ENCODE results near the gene DDX56. TPM values are rescaled to one million over a fixed set of nuclear protein-coding genes. Genes with fewer than 3 reads are reported as not detected.
"Not testable (repeated sequence)": the region's sequence is repeated elsewhere in the genome, so short reads cannot be mapped to it uniquely, and the experiment has no call there.

Gene DDX56
- 45.4 TPM for total RNA-seq

GRCh38 chr7:44573464-44574286 is at the start of gene DDX56:
TSS of gene DDX56 (minus strand) at chr7:44573908. CDS start at chr7:44573895, 13 bp downstream.
- peak; percentile 89 for DNase-seq

GRCh38 chr7:44622342-44623151 is 48.8 kb upstream of the DDX56 start:
- no peak for DNase-seq

GRCh38 chr7:44621750-44622103 is 48.0 kb upstream of the DDX56 start:
- DNase-seq, result no peak

- no peak for DNase-seq
Measured at GRCh38 chr7:44621034-44621749, 47.5 kb upstream of the DDX56 start.

- no peak for DNase-seq
Measured at GRCh38 chr7:44618753-44619152, 45.0 kb upstream of the DDX56 start.

GRCh38 chr7:44618045-44618444 is 44.3 kb upstream of the DDX56 start:
- DNase-seq, result no peak

- no peak for DNase-seq
Measured at GRCh38 chr7:44617225-44617890, 43.6 kb upstream of the DDX56 start.

GRCh38 chr7:44616545-44616944 is 42.8 kb upstream of the DDX56 start:
- no peak for DNase-seq

GRCh38 chr7:44615793-44616192 is 42.1 kb upstream of the DDX56 start:
- no peak for DNase-seq

- no peak for DNase-seq
Measured at GRCh38 chr7:44615149-44615611, 41.5 kb upstream of the DDX56 start.

GRCh38 chr7:44609829-44610228 is 36.1 kb upstream of the DDX56 start:
- DNase-seq, result no peak

GRCh38 chr7:44608916-44609648 is 35.4 kb upstream of the DDX56 start:
- no peak for DNase-seq

- no peak for DNase-seq
Measured at GRCh38 chr7:44607141-44608068, 33.7 kb upstream of the DDX56 start.

- peak; percentile 99 for DNase-seq
Measured at GRCh38 chr7:44606341-44607140, 32.8 kb upstream of the DDX56 start, which contains the start of gene OGDH. TSS of gene OGDH (plus strand) at chr7:44606627. CDS start at chr7:44624344, 17,717 bp downstream.

- DNase-seq, result no peak
Measured at GRCh38 chr7:44604941-44605340, 31.2 kb upstream of the DDX56 start.

GRCh38 chr7:44603193-44603592 is 29.5 kb upstream of the DDX56 start:
- DNase-seq, result no peak

GRCh38 chr7:44602576-44602910 is 28.8 kb upstream of the DDX56 start:
- DNase-seq, result no peak

GRCh38 chr7:44599222-44599621 is 25.5 kb upstream of the DDX56 start:
- no peak for DNase-seq

GRCh38 chr7:44597181-44597580 is 23.5 kb upstream of the DDX56 start:
- not testable (repeated sequence) for DNase-seq
